Nephron progenitor cell (in vitro differentiated cells): Measurements from ENCODE around the gene SHISA3.

Experiments
- DNase-seq: peaks from one replicate; pipeline ENCODE4 v3.0.0; 2021
- H3K27ac Mint-ChIP-seq: 2 replicates; pipeline ENCODE4 v1.8.0; 2021; ENCODE audit warnings: mild to moderate bottlenecking, moderate library complexity, mixed read lengths
- H3K27me3 Mint-ChIP-seq: 2 replicates; pipeline ENCODE4 v1.8.0; 2021; ENCODE audit warnings: mild to moderate bottlenecking, low read depth, mixed read lengths; ENCODE audit not compliant: poor library complexity
- H3K36me3 Mint-ChIP-seq: 2 replicates; pipeline ENCODE4 v1.8.0; 2021; ENCODE audit warnings: low read depth, mixed read lengths
- H3K4me1 Mint-ChIP-seq: 2 replicates; pipeline ENCODE4 v1.8.0; 2021; ENCODE audit warnings: mixed read lengths
- H3K4me3 Mint-ChIP-seq: 2 replicates; pipeline ENCODE4 v1.8.0; 2021; ENCODE audit warnings: mild to moderate bottlenecking, moderate library complexity, mixed read lengths
- H3K9me3 Mint-ChIP-seq: 2 replicates; pipeline ENCODE4 v1.8.0; 2021; ENCODE audit warnings: mild to moderate bottlenecking, moderate library complexity, mixed read lengths
- CTCF ChIP-seq: fragments of 200-600 bp; sonication (generic); IDR thresholded peaks from 2 replicates; pipeline ENCODE4 v1.5.0; 2021; ENCODE audit warnings: antibody characterized with exemption

Gene SHISA3

GRCh38 chr4:42401171-42401570 is 3.9 kb downstream of the SHISA3 start:
- Mint-ChIP-seq H3K27me3 (peaks cover 51% of the 10 kb centered on the region), H3K27ac (no peak overlapping the region), H3K36me3 (no peaks in the 10 kb centered on the region), H3K4me1 (peaks cover 43% of the 10 kb centered on the region), H3K9me3 (no peaks in the 10 kb centered on the region), H3K4me3 (peak overlapping the region; percentile 88)
- DNase-seq: no peak
- no peak for TF ChIP-seq CTCF

GRCh38 chr4:42404001-42404400 is 6.7 kb downstream of the SHISA3 start:
- peaks cover 29% of the 10 kb centered on the region for H3K27me3 Mint-ChIP-seq
- no peak for DNase-seq
- H3K4me3 Mint-ChIP-seq: no peak overlapping the region
- no peak overlapping the region for H3K27ac Mint-ChIP-seq
- no peaks in the 10 kb centered on the region for H3K36me3 Mint-ChIP-seq
- no peaks in the 10 kb centered on the region for H3K9me3 Mint-ChIP-seq
- H3K4me1 Mint-ChIP-seq: peaks cover 27% of the 10 kb centered on the region
- TF ChIP-seq CTCF: no peak

GRCh38 chr4:42410446-42410845 is 13.2 kb downstream of the SHISA3 start:
- no peak overlapping the region for H3K4me3 Mint-ChIP-seq
- H3K9me3 Mint-ChIP-seq: no peaks in the 10 kb centered on the region
- no peak overlapping the region for H3K27ac Mint-ChIP-seq
- peaks cover 8% of the 10 kb centered on the region for H3K27me3 Mint-ChIP-seq
- TF ChIP-seq CTCF: no peak
- no peak for DNase-seq
- no peaks in the 10 kb centered on the region for H3K36me3 Mint-ChIP-seq
- H3K4me1 Mint-ChIP-seq: peaks cover 18% of the 10 kb centered on the region

GRCh38 chr4:42411803-42412202 is 14.5 kb downstream of the SHISA3 start:
- TF ChIP-seq CTCF: no peak
- no peak overlapping the region for H3K4me3 Mint-ChIP-seq
- H3K27ac Mint-ChIP-seq: no peak overlapping the region
- peaks cover 18% of the 10 kb centered on the region for H3K4me1 Mint-ChIP-seq
- peaks cover 8% of the 10 kb centered on the region for H3K27me3 Mint-ChIP-seq
- no peak for DNase-seq
- no peaks in the 10 kb centered on the region for H3K9me3 Mint-ChIP-seq
- H3K36me3 Mint-ChIP-seq: no peaks in the 10 kb centered on the region

GRCh38 chr4:42412251-42412650 is 15.0 kb downstream of the SHISA3 start:
- H3K4me1 Mint-ChIP-seq: peaks cover 18% of the 10 kb centered on the region
- no peaks in the 10 kb centered on the region for H3K36me3 Mint-ChIP-seq
- peaks cover 8% of the 10 kb centered on the region for H3K27me3 Mint-ChIP-seq
- no peak for DNase-seq
- no peak overlapping the region for H3K27ac Mint-ChIP-seq
- H3K4me3 Mint-ChIP-seq: no peak overlapping the region
- no peak for TF ChIP-seq CTCF
- H3K9me3 Mint-ChIP-seq: no peaks in the 10 kb centered on the region

- Mint-ChIP-seq H3K27ac (no peak overlapping the region), H3K9me3 (no peaks in the 10 kb centered on the region), H3K4me1 (peaks cover 16% of the 10 kb centered on the region), H3K27me3 (peaks cover 12% of the 10 kb centered on the region), H3K36me3 (peaks cover 3% of the 10 kb centered on the region), H3K4me3 (no peak overlapping the region)
- TF ChIP-seq CTCF: no peak
- no peak for DNase-seq
Observed at GRCh38 chr4:42415281-42415680, 18.0 kb downstream of the SHISA3 start.
